Fibroblast of lung (primary cell): ENCODE data around the gene KRT80. TPM values are rescaled to one million over a fixed set of nuclear protein-coding genes. Genes with fewer than 3 reads are reported as not detected.

Experiments
- DNase-seq, 2 donors: peaks; one replicate each; pipeline versions ENCODE4 v3.0.0 to v3.0.0-alpha.2; 2010; ENCODE audit warnings: low read depth in 2 of 2
- H2AFZ ChIP-seq: 2 replicates; pipeline ENCODE4 v1.5.1; 2012; ENCODE audit warnings: low read length, control low read depth, inconsistent platforms
- H3K27ac ChIP-seq: 2 replicates; pipeline ENCODE4 v1.5.1; 2011; ENCODE audit warnings: low read length, control low read depth; ENCODE audit not compliant: insufficient read depth
- H3K27me3 ChIP-seq: 2 replicates; pipeline ENCODE4 v1.5.1; 2011; ENCODE audit warnings: mild to moderate bottlenecking, low read length; ENCODE audit not compliant: control insufficient read depth, insufficient read depth
- H3K36me3 ChIP-seq: 2 replicates; pipeline ENCODE4 v1.5.1; 2011; ENCODE audit warnings: low read length; ENCODE audit not compliant: control insufficient read depth, insufficient read depth
- H3K4me1 ChIP-seq: 2 replicates; pipeline ENCODE4 v1.5.1; 2011; ENCODE audit warnings: low read length; ENCODE audit not compliant: control insufficient read depth, insufficient read depth; ENCODE audit errors: extremely low read depth
- H3K4me2 ChIP-seq: 2 replicates; pipeline ENCODE4 v1.5.1; 2011; ENCODE audit warnings: low read length, control low read depth; ENCODE audit not compliant: insufficient read depth; ENCODE audit errors: extremely low read depth
- H3K4me3 ChIP-seq, 4 experiments: fragments of 200-600 bp in 1 of 4; sonication (generic) in 1 of 4; replicated peaks in 1 of 4; 2 replicates each; pipeline ENCODE4 v1.5.1; 2011 to 2016; ENCODE audit warnings: low read length in 4 of 4, low read depth in 3 of 4, mild to moderate bottlenecking in 3 of 4, control low read depth in 2 of 4, inconsistent platforms in 1 of 4, mixed read lengths in 1 of 4; ENCODE audit not compliant: insufficient read depth in 1 of 4; ENCODE audit errors: control extremely low read depth in 1 of 4
- H3K79me2 ChIP-seq: 2 replicates; pipeline ENCODE4 v1.5.1; 2012; ENCODE audit warnings: mild to moderate bottlenecking, low read length, inconsistent platforms; ENCODE audit not compliant: control insufficient read depth, insufficient read depth
- H3K9ac ChIP-seq: 2 replicates; pipeline ENCODE4 v1.5.1; 2011; ENCODE audit warnings: mild to moderate bottlenecking, low read length, control low read depth; ENCODE audit not compliant: insufficient read depth
- H3K9me3 ChIP-seq: 2 replicates; pipeline ENCODE4 v1.5.1; 2012; ENCODE audit warnings: low read depth, low read length; ENCODE audit not compliant: control insufficient read depth, insufficient read depth
- H4K20me1 ChIP-seq: 2 replicates; pipeline ENCODE4 v1.5.1; 2011; ENCODE audit warnings: low read length; ENCODE audit not compliant: control insufficient read depth, insufficient read depth; ENCODE audit errors: extremely low read depth
- CTCF ChIP-seq, 2 donors: IDR thresholded peaks in 1 of 2; conservative IDR thresholded peaks in 1 of 2; 1 replicate in 1 of 2; 2 replicates in 1 of 2; pipeline ENCODE4 v1.5.1; 2011 to 2012; ENCODE audit warnings: low read length in 2 of 2, control low read depth in 1 of 2, inconsistent platforms in 1 of 2, low read depth in 1 of 2, mild to moderate bottlenecking in 1 of 2
- EZH2 ChIP-seq: IDR thresholded peaks from 2 replicates; pipeline ENCODE4 v1.5.1; 2012; ENCODE audit warnings: low read length, control low read depth, mild to moderate bottlenecking; ENCODE audit errors: missing control alignments
- polyA plus RNA-seq, 2 donors: library from polyadenylated mRNA; depleted of rRNA in 1 of 2; stranded (reverse) in 1 of 2; unstranded in 1 of 2; fragments of >200 nt; gene quantifications; 2 replicates each; pipeline ENCODE4 v1.2.1, GENCODE V29; 2011 to 2012; ENCODE audit warnings: missing spikeins in 1 of 2
- total RNA-seq: library from RNA; depleted of rRNA; stranded (reverse); fragments of >200 nt; gene quantifications from 2 replicates; pipeline ENCODE4 v1.2.1, GENCODE V29; 2014

Gene KRT80
- total and polyA plus RNA-seq, 2 donors (not counting 1 experiment from before 2014, with no cell fraction given): 0.17 to 1.0 TPM

DNA sequence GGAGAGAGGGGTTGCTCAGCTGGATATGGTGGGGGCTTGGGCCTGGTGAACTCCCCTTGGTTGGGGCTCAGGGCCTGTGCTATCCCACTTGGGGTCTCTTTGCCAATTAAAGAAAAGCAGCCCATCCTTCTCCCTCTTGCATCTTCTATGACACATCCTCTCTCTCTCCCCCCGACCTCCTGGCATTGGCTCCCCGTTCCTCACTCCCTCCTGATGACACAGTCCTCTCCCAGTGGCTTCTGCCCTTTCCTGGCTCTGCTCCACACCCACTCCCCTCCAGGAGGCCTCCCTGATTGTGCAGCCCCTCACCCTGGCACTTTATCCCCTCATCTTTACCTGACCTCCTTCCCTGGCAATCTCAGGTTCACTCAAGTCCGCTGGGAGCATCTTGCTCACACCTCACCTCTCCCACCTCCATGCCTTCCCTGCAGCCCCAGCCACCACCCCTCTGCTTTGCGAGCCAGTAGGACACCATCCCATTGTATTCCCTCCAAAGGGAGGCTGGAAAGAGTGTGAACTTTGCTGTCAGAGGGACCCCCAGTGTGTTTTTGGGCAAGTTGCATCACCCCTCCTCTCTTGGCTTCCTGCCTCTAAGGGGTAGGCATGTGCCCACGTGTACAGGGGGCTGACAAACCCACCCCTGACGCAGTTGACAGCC is 10.7 kb downstream of the KRT80 start:
- Histone ChIP-seq H4K20me1 (no peaks in the 10 kb centered on the region), H3K4me2 (peak overlapping the region; percentile 25), H3K9ac (no peak overlapping the region), H3K36me3 (no peaks in the 10 kb centered on the region), H3K27me3 (no peaks in the 10 kb centered on the region), H3K4me1 (peaks cover 36% of the 10 kb centered on the region), H3K4me3 (no peak overlapping the region), H3K27ac (peak overlapping the region; percentile 79), H3K79me2 (no peaks in the 10 kb centered on the region), H3K9me3 (no peaks in the 10 kb centered on the region), H2AFZ (no peak overlapping the region)
- TF ChIP-seq CTCF (conservative IDR thresholded peaks at IDR 0.05 in 1 of 2, IDR thresholded peaks at IDR 0.05 in 1 of 2; ENCODE audit: low read depth in 1 of 2, low read length in 2 of 2) (no peak), EZH2 (no peak)
- peak in 1 of 2 donors; percentile 51 for DNase-seq

- Histone ChIP-seq H3K4me1 (peaks cover 24% of the 10 kb centered on the region), H3K27ac (no peak overlapping the region)
Measured at GRCh38 chr12:52179396-52179973, 12.3 kb downstream of the KRT80 start.

GRCh38 chr12:52178984-52179383 is 12.8 kb downstream of the KRT80 start:
- Histone ChIP-seq H3K79me2 (no peaks in the 10 kb centered on the region), H3K4me1 (peaks cover 24% of the 10 kb centered on the region), H2AFZ (no peak overlapping the region), H4K20me1 (no peaks in the 10 kb centered on the region), H3K4me3 (no peak overlapping the region), H3K4me2 (no peak overlapping the region), H3K36me3 (no peaks in the 10 kb centered on the region), H3K27ac (no peak overlapping the region), H3K9me3 (no peaks in the 10 kb centered on the region), H3K27me3 (no peaks in the 10 kb centered on the region), H3K9ac (no peak overlapping the region)
- TF ChIP-seq CTCF (conservative IDR thresholded peaks at IDR 0.05 in 1 of 2, IDR thresholded peaks at IDR 0.05 in 1 of 2; ENCODE audit: low read depth in 1 of 2, low read length in 2 of 2) (no peak), EZH2 (no peak)
- no peak for DNase-seq

More at GRCh38 chr12:52179396-52179973, 12.3 kb downstream of the KRT80 start:
- no peak for TF ChIP-seq CTCF (conservative IDR thresholded peaks at IDR 0.05 in 1 of 2, IDR thresholded peaks at IDR 0.05 in 1 of 2; ENCODE audit: low read depth in 1 of 2, low read length in 2 of 2)
- TF ChIP-seq EZH2: no peak
- Histone ChIP-seq H3K4me3 (no peak overlapping the region), H3K9me3 (no peaks in the 10 kb centered on the region), H3K36me3 (no peaks in the 10 kb centered on the region), H3K9ac (no peak overlapping the region), H3K27me3 (no peaks in the 10 kb centered on the region), H4K20me1 (no peaks in the 10 kb centered on the region), H3K79me2 (no peaks in the 10 kb centered on the region), H2AFZ (no peak overlapping the region), H3K4me2 (no peak overlapping the region)
- no peak for DNase-seq
